ENCODE measurements around the gene LMNTD2.

LMNTD2 gene

GRCh38 chr11:601573-602245, 41.2 kb upstream of the LMNTD2 start:
- Histone ChIP-seq H3K27ac (ENCODE audit: insufficient read depth, low read length, poor library complexity, severe bottlenecking) (no peak overlapping the region), H3K27me3 (replicated peaks; ENCODE audit: control insufficient read depth, insufficient read depth, low read length, poor library complexity, severe bottlenecking) (no peaks in the 10 kb centered on the region), H3K4me1 (ENCODE audit: control insufficient read depth, insufficient read depth, low read length, poor library complexity, severe bottlenecking) (no peaks in the 10 kb centered on the region), H3K4me3 (ENCODE audit: insufficient read depth, low read depth, low read length, poor library complexity, severe bottlenecking) (no peak overlapping the region), H3K36me3 (ENCODE audit: control insufficient read depth, insufficient read depth, low read length) (peaks cover 82% of the 10 kb centered on the region), H3K9me3 (ENCODE audit: control insufficient read depth, low read length) (no peaks in the 10 kb centered on the region)
- no peak for DNase-seq

- DNase-seq: no peak
Observed at GRCh38 chr11:598005-598680, 37.6 kb upstream of the LMNTD2 start.

DNA sequence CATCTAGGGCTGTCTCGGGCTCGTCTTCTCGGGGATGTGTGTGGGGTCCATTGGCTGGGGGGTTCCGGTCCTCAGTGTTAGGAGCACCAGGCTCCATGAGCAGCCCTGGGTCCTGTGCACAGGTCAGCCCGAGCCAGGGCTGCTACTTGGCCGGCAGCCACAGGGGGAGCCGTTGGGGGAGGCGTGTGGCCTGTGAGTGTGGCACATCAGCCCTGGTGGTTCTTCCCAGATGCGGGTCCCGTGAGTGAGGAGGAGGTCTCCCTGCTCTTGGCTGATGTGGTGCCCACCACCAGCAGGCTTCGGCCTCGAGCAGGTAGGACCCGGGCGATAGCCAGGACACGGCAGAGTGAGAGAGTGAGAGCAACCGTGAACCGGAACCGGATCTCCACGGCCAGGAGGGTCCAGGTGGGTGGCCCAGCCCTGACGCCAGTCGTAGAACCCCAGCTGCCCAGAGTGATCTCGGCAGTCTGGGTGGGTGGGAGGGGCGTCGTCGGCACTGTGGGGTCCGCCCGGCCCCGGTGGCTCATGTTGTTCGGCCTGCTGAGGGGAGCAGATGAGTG, 36.7 kb upstream of the LMNTD2 start:
- H3K36me3 ChIP-seq (ENCODE audit: control insufficient read depth, insufficient read depth, low read length): peaks cover 78% of the 10 kb centered on the region

More at GRCh38 chr11:598005-598680, 37.6 kb upstream of the LMNTD2 start:
- Histone ChIP-seq H3K27me3 (replicated peaks; ENCODE audit: control insufficient read depth, insufficient read depth, low read length, poor library complexity, severe bottlenecking) (no peaks in the 10 kb centered on the region), H3K4me1 (ENCODE audit: control insufficient read depth, insufficient read depth, low read length, poor library complexity, severe bottlenecking) (no peaks in the 10 kb centered on the region), H3K4me3 (ENCODE audit: insufficient read depth, low read depth, low read length, poor library complexity, severe bottlenecking) (no peak overlapping the region), H3K27ac (ENCODE audit: insufficient read depth, low read length, poor library complexity, severe bottlenecking) (no peak overlapping the region), H3K9me3 (ENCODE audit: control insufficient read depth, low read length) (no peaks in the 10 kb centered on the region), H3K36me3 (ENCODE audit: control insufficient read depth, insufficient read depth, low read length) (peaks cover 76% of the 10 kb centered on the region)

DNA sequence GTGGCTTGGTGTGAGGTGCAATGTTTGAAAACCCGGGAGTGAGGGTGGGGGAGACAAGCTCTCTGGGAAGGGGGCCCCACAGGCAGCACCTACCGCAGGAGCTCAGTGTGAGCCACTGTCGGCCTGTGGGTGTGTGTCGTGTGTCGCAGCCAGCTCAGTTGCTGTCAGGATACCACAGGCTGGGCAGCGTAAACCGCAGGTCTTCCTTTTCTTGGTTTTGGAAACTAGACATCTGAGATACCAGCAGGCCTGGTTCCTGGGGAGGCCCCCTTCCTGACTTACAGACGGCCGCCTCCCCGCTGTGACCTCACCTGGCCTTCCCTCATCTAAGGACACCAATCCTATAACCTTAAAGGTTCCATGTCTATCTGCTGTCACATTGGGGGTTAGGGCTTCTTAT, 35.8 kb upstream of the LMNTD2 start:
- no peaks in the 10 kb centered on the region for H3K27me3 ChIP-seq (replicated peaks; ENCODE audit: control insufficient read depth, insufficient read depth, low read length, poor library complexity, severe bottlenecking)
- peaks cover 76% of the 10 kb centered on the region for H3K36me3 ChIP-seq (ENCODE audit: control insufficient read depth, insufficient read depth, low read length)
- DNase-seq: no peak
- H3K4me1 ChIP-seq (ENCODE audit: control insufficient read depth, insufficient read depth, low read length, poor library complexity, severe bottlenecking): no peaks in the 10 kb centered on the region
- H3K27ac ChIP-seq (ENCODE audit: insufficient read depth, low read length, poor library complexity, severe bottlenecking): peak overlapping the region; percentile 21
- no peaks in the 10 kb centered on the region for H3K9me3 ChIP-seq (ENCODE audit: control insufficient read depth, low read length)
- H3K4me3 ChIP-seq (ENCODE audit: insufficient read depth, low read depth, low read length, poor library complexity, severe bottlenecking): no peak overlapping the region

More for the DNA sequence above, 36.7 kb upstream of the LMNTD2 start:
- Histone ChIP-seq H3K9me3 (ENCODE audit: control insufficient read depth, low read length) (no peaks in the 10 kb centered on the region), H3K27ac (ENCODE audit: insufficient read depth, low read length, poor library complexity, severe bottlenecking) (no peak overlapping the region), H3K4me1 (ENCODE audit: control insufficient read depth, insufficient read depth, low read length, poor library complexity, severe bottlenecking) (no peaks in the 10 kb centered on the region), H3K4me3 (ENCODE audit: insufficient read depth, low read depth, low read length, poor library complexity, severe bottlenecking) (no peak overlapping the region), H3K27me3 (replicated peaks; ENCODE audit: control insufficient read depth, insufficient read depth, low read length, poor library complexity, severe bottlenecking) (no peaks in the 10 kb centered on the region)
- no peak for DNase-seq

DNA sequence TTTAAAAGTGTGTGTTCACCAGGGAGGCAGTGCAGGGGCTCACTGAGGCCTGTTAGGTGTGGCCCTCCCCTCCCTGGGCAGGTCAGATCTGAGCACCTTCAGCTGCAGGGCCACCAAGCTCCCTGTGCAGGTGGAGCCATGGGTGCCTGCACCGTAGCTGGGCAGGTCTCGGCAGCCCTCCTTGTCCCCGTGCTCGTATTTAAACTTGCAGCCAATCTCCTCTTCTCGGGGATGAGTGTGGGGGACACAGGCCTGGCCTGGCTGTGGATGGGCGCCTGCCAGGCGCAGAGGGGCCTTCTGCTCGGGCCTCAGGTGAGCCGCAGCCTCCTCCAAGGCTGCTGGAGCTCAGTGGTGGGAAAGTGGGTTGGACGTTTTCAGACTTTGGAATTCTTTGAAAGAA, 34.9 kb upstream of the LMNTD2 start:
- peaks cover 77% of the 10 kb centered on the region for H3K36me3 ChIP-seq (ENCODE audit: control insufficient read depth, insufficient read depth, low read length)
- no peak for DNase-seq
- H3K4me3 ChIP-seq (ENCODE audit: insufficient read depth, low read depth, low read length, poor library complexity, severe bottlenecking): no peak overlapping the region
- H3K4me1 ChIP-seq (ENCODE audit: control insufficient read depth, insufficient read depth, low read length, poor library complexity, severe bottlenecking): no peaks in the 10 kb centered on the region
- no peak overlapping the region for H3K27ac ChIP-seq (ENCODE audit: insufficient read depth, low read length, poor library complexity, severe bottlenecking)
- no peaks in the 10 kb centered on the region for H3K27me3 ChIP-seq (replicated peaks; ENCODE audit: control insufficient read depth, insufficient read depth, low read length, poor library complexity, severe bottlenecking)
- H3K9me3 ChIP-seq (ENCODE audit: control insufficient read depth, low read length): no peaks in the 10 kb centered on the region

DNA sequence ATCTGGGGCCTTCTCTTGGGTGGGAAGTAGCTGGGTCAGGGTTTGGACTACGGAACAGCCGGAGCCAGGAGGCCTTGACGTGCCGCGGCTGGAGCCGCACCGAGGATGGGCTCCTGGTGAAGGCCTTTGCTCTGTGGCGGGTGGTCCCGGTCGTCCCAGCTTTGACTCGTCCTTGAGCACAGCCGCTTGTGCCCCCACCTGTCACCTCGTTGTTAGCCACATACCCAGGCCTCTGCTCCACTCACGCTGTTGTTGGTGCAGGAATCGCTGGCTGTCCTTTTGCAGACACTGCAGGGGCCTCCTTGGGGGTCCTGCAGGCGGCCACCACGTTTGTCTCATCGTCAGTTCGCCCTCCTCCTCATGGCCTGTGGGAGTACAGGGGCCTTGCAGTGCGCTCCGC, 32.8 kb upstream of the LMNTD2 start:
- no peaks in the 10 kb centered on the region for H3K27me3 ChIP-seq (replicated peaks; ENCODE audit: control insufficient read depth, insufficient read depth, low read length, poor library complexity, severe bottlenecking)
- DNase-seq: no peak
- no peaks in the 10 kb centered on the region for H3K4me1 ChIP-seq (ENCODE audit: control insufficient read depth, insufficient read depth, low read length, poor library complexity, severe bottlenecking)
- no peak overlapping the region for H3K27ac ChIP-seq (ENCODE audit: insufficient read depth, low read length, poor library complexity, severe bottlenecking)
- H3K4me3 ChIP-seq (ENCODE audit: insufficient read depth, low read depth, low read length, poor library complexity, severe bottlenecking): no peak overlapping the region
- H3K36me3 ChIP-seq (ENCODE audit: control insufficient read depth, insufficient read depth, low read length): peaks cover 80% of the 10 kb centered on the region
- no peaks in the 10 kb centered on the region for H3K9me3 ChIP-seq (ENCODE audit: control insufficient read depth, low read length)

DNA sequence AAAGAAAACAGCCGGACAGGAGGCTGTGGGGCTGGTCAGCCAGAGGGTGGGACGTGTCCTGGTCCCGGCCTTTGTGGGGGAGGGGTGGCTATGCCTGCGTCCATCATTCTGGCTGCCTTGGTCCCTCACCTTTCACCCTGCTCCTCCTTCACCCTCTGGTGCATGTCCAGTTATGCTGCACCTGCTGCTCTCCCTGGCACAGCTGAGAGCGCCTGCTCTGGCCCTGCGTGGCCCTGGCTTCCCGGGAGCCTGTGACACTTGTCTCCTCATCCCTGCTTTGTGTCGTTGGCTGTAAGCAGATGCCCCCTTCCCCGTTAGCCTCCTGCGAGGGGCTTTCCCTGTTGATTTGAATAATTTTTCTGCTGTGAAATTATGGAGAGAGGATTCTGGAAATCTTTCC, 32.4 kb upstream of the LMNTD2 start:
- no peak for DNase-seq
- Histone ChIP-seq H3K36me3 (ENCODE audit: control insufficient read depth, insufficient read depth, low read length) (peaks cover 75% of the 10 kb centered on the region), H3K9me3 (ENCODE audit: control insufficient read depth, low read length) (no peaks in the 10 kb centered on the region), H3K27me3 (replicated peaks; ENCODE audit: control insufficient read depth, insufficient read depth, low read length, poor library complexity, severe bottlenecking) (no peaks in the 10 kb centered on the region), H3K4me3 (ENCODE audit: insufficient read depth, low read depth, low read length, poor library complexity, severe bottlenecking) (no peak overlapping the region), H3K4me1 (ENCODE audit: control insufficient read depth, insufficient read depth, low read length, poor library complexity, severe bottlenecking) (peaks cover 1% of the 10 kb centered on the region), H3K27ac (ENCODE audit: insufficient read depth, low read length, poor library complexity, severe bottlenecking) (no peak overlapping the region)

GRCh38 chr11:592501-592900, 32.0 kb upstream of the LMNTD2 start:
- peaks cover 72% of the 10 kb centered on the region for H3K36me3 ChIP-seq (ENCODE audit: control insufficient read depth, insufficient read depth, low read length)
- H3K27me3 ChIP-seq (replicated peaks; ENCODE audit: control insufficient read depth, insufficient read depth, low read length, poor library complexity, severe bottlenecking): no peaks in the 10 kb centered on the region
- DNase-seq: no peak
- no peaks in the 10 kb centered on the region for H3K9me3 ChIP-seq (ENCODE audit: control insufficient read depth, low read length)
- H3K4me1 ChIP-seq (ENCODE audit: control insufficient read depth, insufficient read depth, low read length, poor library complexity, severe bottlenecking): peaks cover 5% of the 10 kb centered on the region
- H3K27ac ChIP-seq (ENCODE audit: insufficient read depth, low read length, poor library complexity, severe bottlenecking): no peak overlapping the region
- no peak overlapping the region for H3K4me3 ChIP-seq (ENCODE audit: insufficient read depth, low read depth, low read length, poor library complexity, severe bottlenecking)

GRCh38 chr11:590997-591396, 30.5 kb upstream of the LMNTD2 start:
- peaks cover 72% of the 10 kb centered on the region for H3K36me3 ChIP-seq (ENCODE audit: control insufficient read depth, insufficient read depth, low read length)
- no peak overlapping the region for H3K4me3 ChIP-seq (ENCODE audit: insufficient read depth, low read depth, low read length, poor library complexity, severe bottlenecking)
- H3K27me3 ChIP-seq (replicated peaks; ENCODE audit: control insufficient read depth, insufficient read depth, low read length, poor library complexity, severe bottlenecking): no peaks in the 10 kb centered on the region
- H3K27ac ChIP-seq (ENCODE audit: insufficient read depth, low read length, poor library complexity, severe bottlenecking): no peak overlapping the region
- H3K9me3 ChIP-seq (ENCODE audit: control insufficient read depth, low read length): no peaks in the 10 kb centered on the region
- peaks cover 15% of the 10 kb centered on the region for H3K4me1 ChIP-seq (ENCODE audit: control insufficient read depth, insufficient read depth, low read length, poor library complexity, severe bottlenecking)
- no peak for DNase-seq

DNA sequence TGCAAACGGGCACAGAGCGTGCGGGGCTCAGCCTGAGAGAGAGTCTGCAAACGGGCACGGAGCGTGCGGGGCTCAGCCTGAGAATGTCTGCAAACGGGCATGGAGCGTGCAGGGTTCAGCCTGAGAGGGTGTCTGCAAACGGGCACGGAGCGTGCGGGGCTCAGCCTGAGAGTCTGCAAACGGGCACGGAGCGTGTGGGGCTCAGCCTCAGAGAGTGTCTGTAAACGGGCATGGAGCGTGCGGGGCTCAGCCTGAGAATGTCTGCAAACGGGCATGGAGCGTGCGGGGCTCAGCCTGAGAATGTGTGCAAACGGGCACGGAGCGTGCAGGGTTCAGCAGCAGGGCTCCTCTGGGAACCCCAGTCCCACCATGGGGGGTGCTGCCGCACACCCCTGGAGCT, 29.3 kb upstream of the LMNTD2 start:
- H3K4me3 ChIP-seq (ENCODE audit: insufficient read depth, low read depth, low read length, poor library complexity, severe bottlenecking): no peak overlapping the region
- H3K27ac ChIP-seq (ENCODE audit: insufficient read depth, low read length, poor library complexity, severe bottlenecking): no peak overlapping the region
- no peaks in the 10 kb centered on the region for H3K9me3 ChIP-seq (ENCODE audit: control insufficient read depth, low read length)
- no peak for DNase-seq
- H3K36me3 ChIP-seq (ENCODE audit: control insufficient read depth, insufficient read depth, low read length): peaks cover 67% of the 10 kb centered on the region
- H3K27me3 ChIP-seq (replicated peaks; ENCODE audit: control insufficient read depth, insufficient read depth, low read length, poor library complexity, severe bottlenecking): no peaks in the 10 kb centered on the region
- H3K4me1 ChIP-seq (ENCODE audit: control insufficient read depth, insufficient read depth, low read length, poor library complexity, severe bottlenecking): peaks cover 15% of the 10 kb centered on the region
